Liver (tissue), 9 donors: ENCODE results near the gene IFT52. TPM values are rescaled to one million over a fixed set of nuclear protein-coding genes. Genes with fewer than 3 reads are reported as not detected.

Source experiments
- DNase-seq: peaks from one replicate; pipeline ENCODE4 v3.0.0-alpha.2; 2017; ENCODE audit warnings: low spot score
- H3K27ac ChIP-seq, 2 donors: one replicate each; pipeline ENCODE4 v1.7.0; 2013; ENCODE audit warnings: inconsistent platforms in 2 of 2, low read length in 2 of 2, control low read depth in 1 of 2, low read depth in 1 of 2, mild to moderate bottlenecking in 1 of 2
- H3K27me3 ChIP-seq, 4 donors: one replicate each; pipeline versions ENCODE4 v1.6.1 to v1.7.0; 2013; ENCODE audit warnings: low read length in 3 of 4, inconsistent platforms in 1 of 4, mild to moderate bottlenecking in 1 of 4, moderate library complexity in 1 of 4; ENCODE audit not compliant: control insufficient read depth in 4 of 4, insufficient read depth in 4 of 4
- H3K36me3 ChIP-seq, 4 donors: one replicate each; pipeline versions ENCODE4 v1.6.1 to v1.7.0; 2013; ENCODE audit warnings: low read length in 3 of 4, mild to moderate bottlenecking in 3 of 4, low read depth in 1 of 4, moderate library complexity in 1 of 4; ENCODE audit not compliant: control insufficient read depth in 4 of 4, insufficient read depth in 3 of 4
- H3K4me1 ChIP-seq, 4 donors: one replicate each; pipeline versions ENCODE4 v1.6.1 to v1.7.0; 2013; ENCODE audit warnings: low read length in 3 of 4, mild to moderate bottlenecking in 3 of 4, moderate library complexity in 1 of 4; ENCODE audit not compliant: control insufficient read depth in 4 of 4, insufficient read depth in 4 of 4
- H3K4me3 ChIP-seq, 3 donors: one replicate each; pipeline versions ENCODE4 v1.6.1 to v1.7.0; 2013; ENCODE audit warnings: low read length in 3 of 3, control low read depth in 1 of 3, low read depth in 1 of 3, mild to moderate bottlenecking in 1 of 3
- H3K9ac ChIP-seq, 2 donors: one replicate each; pipeline ENCODE4 v1.7.0; 2013; ENCODE audit warnings: low read length in 2 of 2, mild to moderate bottlenecking in 2 of 2, moderate library complexity in 2 of 2, control low read depth in 1 of 2, low read depth in 1 of 2
- H3K9me3 ChIP-seq, 4 donors: one replicate each; pipeline versions ENCODE4 v1.6.1 to v1.7.0; 2013; ENCODE audit warnings: low read length in 3 of 4; ENCODE audit not compliant: control insufficient read depth in 4 of 4
- EGR1 ChIP-seq, 2 donors: IDR thresholded peaks; 2 replicates each; pipeline ENCODE4 v1.6.1; 2016 to 2018; ENCODE audit warnings: antibody characterized with exemption in 2 of 2, low read depth in 2 of 2
- FOXA1 ChIP-seq: IDR thresholded peaks from 2 replicates; pipeline ENCODE4 v1.6.1; 2016; ENCODE audit warnings: antibody characterized with exemption
- FOXA2 ChIP-seq: IDR thresholded peaks from 2 replicates; pipeline ENCODE4 v1.6.1; 2016; ENCODE audit warnings: antibody characterized with exemption
- GABPA ChIP-seq, 2 donors: IDR thresholded peaks in 1 of 2; conservative IDR thresholded peaks in 1 of 2; 2 replicates each; pipeline ENCODE4 v1.6.1; 2016; ENCODE audit warnings: antibody characterized with exemption in 2 of 2, mild to moderate bottlenecking in 1 of 2, moderate library complexity in 1 of 2
- HNF4A ChIP-seq, 2 donors: conservative IDR thresholded peaks; 2 replicates each; pipeline ENCODE4 v1.6.1; 2016; ENCODE audit warnings: antibody characterized with exemption in 2 of 2, mild to moderate bottlenecking in 2 of 2
- HNF4G ChIP-seq: IDR thresholded peaks from 2 replicates; pipeline ENCODE4 v1.6.1; 2016; ENCODE audit warnings: antibody characterized with exemption
- JUND ChIP-seq, 2 donors: IDR thresholded peaks; 2 replicates each; pipeline ENCODE4 v1.6.1; 2016; ENCODE audit warnings: antibody characterized with exemption in 2 of 2
- NR2F2 ChIP-seq: IDR thresholded peaks from 2 replicates; pipeline ENCODE4 v1.6.1; 2016; ENCODE audit warnings: antibody characterized with exemption
- RAD21 ChIP-seq, 2 donors: IDR thresholded peaks; 2 replicates each; pipeline ENCODE4 v1.6.1; 2016; ENCODE audit warnings: antibody characterized with exemption in 2 of 2, mild to moderate bottlenecking in 2 of 2
- RXRA ChIP-seq, 2 donors: IDR thresholded peaks; 2 replicates each; pipeline ENCODE4 v1.6.1; 2017 to 2018; ENCODE audit warnings: antibody characterized with exemption in 2 of 2, mild to moderate bottlenecking in 1 of 2
- SP1 ChIP-seq: IDR thresholded peaks from 2 replicates; pipeline ENCODE4 v1.6.1; 2018; ENCODE audit warnings: antibody characterized with exemption, mild to moderate bottlenecking
- TAF1 ChIP-seq: conservative IDR thresholded peaks from 2 replicates; pipeline ENCODE4 v1.6.1; 2016; ENCODE audit warnings: antibody characterized with exemption, mild to moderate bottlenecking
- YY1 ChIP-seq: IDR thresholded peaks from 2 replicates; pipeline ENCODE4 v1.6.1; 2016; ENCODE audit warnings: antibody characterized with exemption, mild to moderate bottlenecking
- WGBS: extraction: QIAGEN DNeasy Blood & Tissue Kit; methylation state at CpG from one replicate; pipeline ENCODE4 v1.1.7; 2013; 5-methylcytosine and 5-hydroxymethylcytosine counted together
- polyA plus RNA-seq, 2 donors: library from polyadenylated mRNA; stranded (reverse) in 1 of 2; unstranded in 1 of 2; fragments of 200-250 nt in 1 of 2; fragments of >200 nt in 1 of 2; fragmentation: Nextera tagmentation in 1 of 2; extraction: Ambion mirVana in 1 of 2; gene quantifications; one replicate each; pipeline versions ENCODE4 v1.2.1 to v1.2.3, GENCODE V29; 2013 to 2015
- total RNA-seq, 2 donors: library from RNA; depleted of rRNA; stranded (reverse); fragments of >200 nt; gene quantifications; one replicate each; pipeline ENCODE4 v1.2.3, GENCODE V29; 2014
- TF ChIP-seq, protein P1 (sequence below): IDR thresholded peaks from 2 replicates; pipeline ENCODE4 v1.6.1; 2016; ENCODE audit warnings: antibody characterized with exemption, mild to moderate bottlenecking
- TF ChIP-seq, protein P2 (sequence below): fragments of 150-350 bp; IDR thresholded peaks from 2 replicates; pipeline ENCODE4 v1.5.1; 2017; ENCODE audit warnings: improper control_type of control experiment, low read depth, low read length; ENCODE audit not compliant: missing input control
- TF ChIP-seq, protein P3 (sequence below): IDR thresholded peaks from 2 replicates; pipeline ENCODE4 v1.6.1; 2016; ENCODE audit warnings: antibody characterized with exemption
- TF ChIP-seq, protein P4 (sequence below): IDR thresholded peaks from 2 replicates; pipeline ENCODE4 v1.6.1; 2016; ENCODE audit warnings: antibody characterized with exemption
- TF ChIP-seq, protein P5 (sequence below): IDR thresholded peaks from 2 replicates; pipeline ENCODE4 v1.6.1; 2016; ENCODE audit warnings: antibody characterized with exemption
- donor health status: healthy.
- donor health status: healthy.
- donor health status: healthy.
- donor health status: healthy.
- donor health status: healthy.

Gene IFT52
- total and polyA plus RNA-seq, 4 donors, result 3.3 to 24.3 (median 4.8) TPM

DNA sequence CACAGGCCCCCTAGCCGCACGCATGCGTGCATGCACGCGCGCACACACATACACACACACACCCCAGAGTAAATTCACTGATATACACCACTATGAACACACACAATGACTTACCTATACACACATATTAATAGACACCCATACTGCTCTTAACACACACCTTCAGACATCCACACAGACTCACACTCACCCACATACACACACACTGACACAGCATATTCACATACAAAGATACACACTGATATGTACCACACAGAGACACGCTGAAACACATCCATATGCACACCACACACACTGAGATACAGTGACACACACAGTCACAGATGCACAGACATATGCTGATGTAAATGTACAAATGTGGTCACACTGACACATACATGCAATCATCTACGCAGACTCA is 26.3 kb upstream of the IFT52 start:
- WGBS, result 95% methylated on average over 8 of the region's 8 CpGs
- Histone ChIP-seq H3K9ac (no peak overlapping the region), H3K4me3 (no peak overlapping the region), H3K4me1 (peaks cover 3 to 19% (median 10%) of the 10 kb centered on the region in 4 donors), H3K36me3 (peaks cover 14 to 43% (median 24%) of the 10 kb centered on the region in 4 donors), H3K27me3 (no peaks in the 10 kb centered on the region), H3K27ac (no peak overlapping the region), H3K9me3 (no peaks in the 10 kb centered on the region)
- no peak for TF ChIP-seq GABPA (IDR thresholded peaks at IDR 0.05 in 1 of 2, conservative IDR thresholded peaks at IDR 0.05 in 1 of 2)
- no peak for TF ChIP-seq EGR1 (IDR thresholded peaks at IDR 0.05; ENCODE audit: low read depth in 2 of 2)
- TF ChIP-seq RXRA (IDR thresholded peaks at IDR 0.05), result no peak
- no peak for TF ChIP-seq JUND (IDR thresholded peaks at IDR 0.05)
- TF ChIP-seq FOXA1, result no peak
- TF ChIP-seq, protein P1, sequence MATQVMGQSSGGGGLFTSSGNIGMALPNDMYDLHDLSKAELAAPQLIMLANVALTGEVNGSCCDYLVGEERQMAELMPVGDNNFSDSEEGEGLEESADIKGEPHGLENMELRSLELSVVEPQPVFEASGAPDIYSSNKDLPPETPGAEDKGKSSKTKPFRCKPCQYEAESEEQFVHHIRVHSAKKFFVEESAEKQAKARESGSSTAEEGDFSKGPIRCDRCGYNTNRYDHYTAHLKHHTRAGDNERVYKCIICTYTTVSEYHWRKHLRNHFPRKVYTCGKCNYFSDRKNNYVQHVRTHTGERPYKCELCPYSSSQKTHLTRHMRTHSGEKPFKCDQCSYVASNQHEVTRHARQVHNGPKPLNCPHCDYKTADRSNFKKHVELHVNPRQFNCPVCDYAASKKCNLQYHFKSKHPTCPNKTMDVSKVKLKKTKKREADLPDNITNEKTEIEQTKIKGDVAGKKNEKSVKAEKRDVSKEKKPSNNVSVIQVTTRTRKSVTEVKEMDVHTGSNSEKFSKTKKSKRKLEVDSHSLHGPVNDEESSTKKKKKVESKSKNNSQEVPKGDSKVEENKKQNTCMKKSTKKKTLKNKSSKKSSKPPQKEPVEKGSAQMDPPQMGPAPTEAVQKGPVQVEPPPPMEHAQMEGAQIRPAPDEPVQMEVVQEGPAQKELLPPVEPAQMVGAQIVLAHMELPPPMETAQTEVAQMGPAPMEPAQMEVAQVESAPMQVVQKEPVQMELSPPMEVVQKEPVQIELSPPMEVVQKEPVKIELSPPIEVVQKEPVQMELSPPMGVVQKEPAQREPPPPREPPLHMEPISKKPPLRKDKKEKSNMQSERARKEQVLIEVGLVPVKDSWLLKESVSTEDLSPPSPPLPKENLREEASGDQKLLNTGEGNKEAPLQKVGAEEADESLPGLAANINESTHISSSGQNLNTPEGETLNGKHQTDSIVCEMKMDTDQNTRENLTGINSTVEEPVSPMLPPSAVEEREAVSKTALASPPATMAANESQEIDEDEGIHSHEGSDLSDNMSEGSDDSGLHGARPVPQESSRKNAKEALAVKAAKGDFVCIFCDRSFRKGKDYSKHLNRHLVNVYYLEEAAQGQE, result no peak
- TF ChIP-seq RAD21 (IDR thresholded peaks at IDR 0.05), result no peak
- TF ChIP-seq, protein P2, sequence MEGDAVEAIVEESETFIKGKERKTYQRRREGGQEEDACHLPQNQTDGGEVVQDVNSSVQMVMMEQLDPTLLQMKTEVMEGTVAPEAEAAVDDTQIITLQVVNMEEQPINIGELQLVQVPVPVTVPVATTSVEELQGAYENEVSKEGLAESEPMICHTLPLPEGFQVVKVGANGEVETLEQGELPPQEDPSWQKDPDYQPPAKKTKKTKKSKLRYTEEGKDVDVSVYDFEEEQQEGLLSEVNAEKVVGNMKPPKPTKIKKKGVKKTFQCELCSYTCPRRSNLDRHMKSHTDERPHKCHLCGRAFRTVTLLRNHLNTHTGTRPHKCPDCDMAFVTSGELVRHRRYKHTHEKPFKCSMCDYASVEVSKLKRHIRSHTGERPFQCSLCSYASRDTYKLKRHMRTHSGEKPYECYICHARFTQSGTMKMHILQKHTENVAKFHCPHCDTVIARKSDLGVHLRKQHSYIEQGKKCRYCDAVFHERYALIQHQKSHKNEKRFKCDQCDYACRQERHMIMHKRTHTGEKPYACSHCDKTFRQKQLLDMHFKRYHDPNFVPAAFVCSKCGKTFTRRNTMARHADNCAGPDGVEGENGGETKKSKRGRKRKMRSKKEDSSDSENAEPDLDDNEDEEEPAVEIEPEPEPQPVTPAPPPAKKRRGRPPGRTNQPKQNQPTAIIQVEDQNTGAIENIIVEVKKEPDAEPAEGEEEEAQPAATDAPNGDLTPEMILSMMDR, result no peak
- TF ChIP-seq, protein P3, sequence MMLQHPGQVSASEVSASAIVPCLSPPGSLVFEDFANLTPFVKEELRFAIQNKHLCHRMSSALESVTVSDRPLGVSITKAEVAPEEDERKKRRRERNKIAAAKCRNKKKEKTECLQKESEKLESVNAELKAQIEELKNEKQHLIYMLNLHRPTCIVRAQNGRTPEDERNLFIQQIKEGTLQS, result no peak
- TF ChIP-seq NR2F2, result no peak
- TF ChIP-seq, protein P4, sequence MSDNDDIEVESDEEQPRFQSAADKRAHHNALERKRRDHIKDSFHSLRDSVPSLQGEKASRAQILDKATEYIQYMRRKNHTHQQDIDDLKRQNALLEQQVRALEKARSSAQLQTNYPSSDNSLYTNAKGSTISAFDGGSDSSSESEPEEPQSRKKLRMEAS, result no peak
- no peak for TF ChIP-seq HNF4G
- TF ChIP-seq YY1, result no peak
- TF ChIP-seq, protein P5, sequence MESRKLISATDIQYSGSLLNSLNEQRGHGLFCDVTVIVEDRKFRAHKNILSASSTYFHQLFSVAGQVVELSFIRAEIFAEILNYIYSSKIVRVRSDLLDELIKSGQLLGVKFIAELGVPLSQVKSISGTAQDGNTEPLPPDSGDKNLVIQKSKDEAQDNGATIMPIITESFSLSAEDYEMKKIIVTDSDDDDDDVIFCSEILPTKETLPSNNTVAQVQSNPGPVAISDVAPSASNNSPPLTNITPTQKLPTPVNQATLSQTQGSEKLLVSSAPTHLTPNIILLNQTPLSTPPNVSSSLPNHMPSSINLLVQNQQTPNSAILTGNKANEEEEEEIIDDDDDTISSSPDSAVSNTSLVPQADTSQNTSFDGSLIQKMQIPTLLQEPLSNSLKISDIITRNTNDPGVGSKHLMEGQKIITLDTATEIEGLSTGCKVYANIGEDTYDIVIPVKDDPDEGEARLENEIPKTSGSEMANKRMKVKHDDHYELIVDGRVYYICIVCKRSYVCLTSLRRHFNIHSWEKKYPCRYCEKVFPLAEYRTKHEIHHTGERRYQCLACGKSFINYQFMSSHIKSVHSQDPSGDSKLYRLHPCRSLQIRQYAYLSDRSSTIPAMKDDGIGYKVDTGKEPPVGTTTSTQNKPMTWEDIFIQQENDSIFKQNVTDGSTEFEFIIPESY, result no peak
- TF ChIP-seq FOXA2, result no peak
- no peak for TF ChIP-seq HNF4A (conservative IDR thresholded peaks at IDR 0.05)
- TF ChIP-seq SP1, result no peak
- no peak for TF ChIP-seq TAF1
- no peak for DNase-seq
